Brain microvascular endothelial cell (primary cell): ENCODE measurements around the gene LCK.

Experiments used
- DNase-seq: peaks from one replicate; pipeline ENCODE4 v3.0.0-alpha.2; 2020
- H3K27ac ChIP-seq: fragments of 250-450 bp; sonication (Bioruptor Pico); 2 replicates; pipeline ENCODE4 v1.5.1; 2020; ENCODE audit warnings: mild to moderate bottlenecking, moderate library complexity
- H3K27me3 ChIP-seq: fragments of 250-450 bp; sonication (Bioruptor Pico); replicated peaks from 2 replicates; pipeline ENCODE4 v1.5.1; 2020; ENCODE audit warnings: mild to moderate bottlenecking
- H3K36me3 ChIP-seq: fragments of 250-450 bp; sonication (Bioruptor Pico); replicated peaks from 2 replicates; pipeline ENCODE4 v1.5.1; 2020; ENCODE audit warnings: mild to moderate bottlenecking
- H3K4me3 ChIP-seq: 2 replicates; pipeline ENCODE4 v1.5.1; 2011; ENCODE audit warnings: low read depth, mild to moderate bottlenecking, control low read depth, low read length, moderate library complexity
- in situ Hi-C: cut with HindIII; loops from 2 replicates; pipeline ENCODE4 v1.10.0; 2017; ENCODE audit warnings: low sequenced_read_pairs, low pct_ligation_motif_present
- TF ChIP-seq, protein P1 (sequence below): IDR thresholded peaks from 2 replicates; pipeline ENCODE4 v1.5.1; 2011; ENCODE audit warnings: low read depth, mild to moderate bottlenecking, moderate library complexity, low read length, control low read depth, inconsistent platforms; ENCODE audit errors: missing control alignments

The LCK gene

DNA sequence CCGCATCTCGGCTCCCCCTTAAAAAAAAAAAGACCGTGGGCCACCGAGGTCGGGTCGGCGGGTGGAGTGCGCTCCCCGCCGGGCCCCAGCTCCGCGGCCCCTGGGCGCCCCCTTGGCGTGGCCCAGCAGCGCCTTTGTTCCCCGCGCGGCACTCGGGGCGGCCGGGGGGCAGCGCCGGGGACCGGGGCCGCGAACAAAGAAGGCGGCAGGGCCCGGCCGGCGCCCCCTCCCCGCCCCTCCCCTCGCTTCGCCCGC is 84.4 kb downstream of the LCK start:
- TF ChIP-seq, protein P1, sequence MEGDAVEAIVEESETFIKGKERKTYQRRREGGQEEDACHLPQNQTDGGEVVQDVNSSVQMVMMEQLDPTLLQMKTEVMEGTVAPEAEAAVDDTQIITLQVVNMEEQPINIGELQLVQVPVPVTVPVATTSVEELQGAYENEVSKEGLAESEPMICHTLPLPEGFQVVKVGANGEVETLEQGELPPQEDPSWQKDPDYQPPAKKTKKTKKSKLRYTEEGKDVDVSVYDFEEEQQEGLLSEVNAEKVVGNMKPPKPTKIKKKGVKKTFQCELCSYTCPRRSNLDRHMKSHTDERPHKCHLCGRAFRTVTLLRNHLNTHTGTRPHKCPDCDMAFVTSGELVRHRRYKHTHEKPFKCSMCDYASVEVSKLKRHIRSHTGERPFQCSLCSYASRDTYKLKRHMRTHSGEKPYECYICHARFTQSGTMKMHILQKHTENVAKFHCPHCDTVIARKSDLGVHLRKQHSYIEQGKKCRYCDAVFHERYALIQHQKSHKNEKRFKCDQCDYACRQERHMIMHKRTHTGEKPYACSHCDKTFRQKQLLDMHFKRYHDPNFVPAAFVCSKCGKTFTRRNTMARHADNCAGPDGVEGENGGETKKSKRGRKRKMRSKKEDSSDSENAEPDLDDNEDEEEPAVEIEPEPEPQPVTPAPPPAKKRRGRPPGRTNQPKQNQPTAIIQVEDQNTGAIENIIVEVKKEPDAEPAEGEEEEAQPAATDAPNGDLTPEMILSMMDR = no peak
- no peak for DNase-seq
- Histone ChIP-seq H3K4me3 (peak overlapping the region; percentile 73), H3K36me3 (peaks cover 35% of the 10 kb centered on the region), H3K27me3 (no peaks in the 10 kb centered on the region), H3K27ac (no peak overlapping the region)
- in situ Hi-C loops = no loop called here
